ENCODE data around the gene LGALS8.
"Not testable (repeated sequence)": the region's sequence is repeated elsewhere in the genome, so short reads cannot be mapped to it uniquely, and the experiment has no call there.

LGALS8 gene

GRCh38 chr1:236543065-236543669 lies 19.4 kb downstream of the LGALS8 start:
- no peak for DNase-seq

DNA sequence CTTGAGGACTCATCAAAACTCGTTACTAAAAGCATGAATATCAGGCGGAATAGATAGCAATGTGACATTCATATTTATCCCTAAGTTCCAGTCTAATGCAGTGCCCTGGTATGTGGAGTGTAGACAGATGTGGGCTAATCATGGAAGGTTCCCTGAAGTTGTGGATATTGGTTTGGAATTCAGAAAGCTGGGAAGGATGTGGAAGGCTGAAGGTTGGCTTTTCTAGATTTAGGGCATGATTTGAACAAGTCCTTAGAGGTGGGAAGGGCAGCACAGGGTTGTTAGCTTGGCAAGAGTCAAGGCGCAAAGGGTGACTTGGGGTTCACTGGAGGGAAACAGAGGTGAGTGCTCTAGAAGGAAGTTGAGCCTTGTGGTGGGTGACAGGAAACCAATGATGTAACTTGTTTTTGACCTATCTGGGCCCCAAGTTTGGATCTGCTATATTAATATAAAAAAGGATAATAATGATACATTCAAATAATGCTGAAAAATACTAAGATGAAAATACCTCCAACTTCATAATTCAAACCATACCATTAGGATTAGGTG lies 21.9 kb downstream of the LGALS8 start:
- DNase-seq: no peak

DNA sequence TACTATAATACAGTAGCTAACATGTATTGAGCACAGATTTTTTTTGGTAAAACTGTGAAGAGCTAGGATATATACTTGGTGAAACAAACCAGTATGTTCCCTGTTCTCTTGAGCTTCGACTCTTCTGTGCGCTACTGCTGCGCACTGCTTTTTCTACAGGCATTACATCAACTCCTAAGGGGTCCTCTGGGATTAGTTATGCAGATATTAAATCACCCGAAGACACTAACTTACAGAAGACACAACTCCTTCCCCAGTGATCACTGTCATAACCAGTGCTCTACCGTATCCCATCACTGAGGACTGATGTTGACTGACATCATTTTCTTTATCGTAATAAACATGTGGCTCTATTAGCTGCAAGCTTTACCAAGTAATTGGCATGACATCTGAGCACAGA lies 24.7 kb downstream of the LGALS8 start:
- DNase-seq: no peak

DNA sequence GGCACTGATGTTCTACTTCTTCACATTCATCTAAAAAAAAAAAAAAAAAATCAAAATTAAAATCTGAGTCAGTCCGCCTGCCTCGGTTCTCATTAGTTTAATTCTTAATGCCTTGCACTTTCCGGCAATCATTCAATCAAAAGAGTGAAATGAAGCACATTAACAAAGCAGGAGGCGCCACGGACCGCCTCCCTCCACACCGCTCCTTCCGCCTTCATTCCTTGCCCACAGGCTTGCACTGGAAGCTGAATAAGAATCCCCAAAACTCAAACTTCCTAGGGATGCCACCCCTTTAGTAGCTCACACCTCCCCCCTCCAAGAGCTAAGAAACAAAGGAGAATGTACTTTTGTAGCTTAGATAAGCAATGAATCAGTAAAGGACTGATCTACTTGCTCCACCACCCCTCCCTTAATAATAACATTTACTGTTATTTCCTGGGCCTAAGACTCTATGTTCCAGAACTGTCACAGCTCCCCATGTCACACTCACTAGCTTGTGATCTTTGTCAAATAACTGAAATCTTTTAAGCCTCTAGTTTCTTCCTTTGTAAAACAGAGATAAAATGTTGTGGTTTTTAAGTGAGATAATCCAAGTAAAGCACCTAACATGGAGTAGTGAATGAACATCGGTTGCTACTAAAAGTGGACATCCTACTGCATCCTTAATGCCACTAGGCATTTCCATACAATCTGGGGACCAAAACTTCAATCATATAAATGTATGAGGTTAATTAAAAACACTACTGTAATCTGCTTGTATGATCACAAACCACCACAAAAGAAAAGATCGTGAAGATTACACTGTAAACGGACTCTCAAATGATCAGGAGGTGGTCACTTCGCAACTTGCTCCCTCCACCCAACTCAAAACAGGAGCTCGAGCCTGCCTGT lies 27.4 kb downstream of the LGALS8 start:
- DNase-seq: no peak

GRCh38 chr1:236552096-236552495 lies 28.3 kb downstream of the LGALS8 start:
- DNase-seq: no peak

GRCh38 chr1:236552901-236553300 lies 29.1 kb downstream of the LGALS8 start:
- no peak for DNase-seq

GRCh38 chr1:236553370-236553769 lies 29.6 kb downstream of the LGALS8 start:
- no peak for DNase-seq

DNA sequence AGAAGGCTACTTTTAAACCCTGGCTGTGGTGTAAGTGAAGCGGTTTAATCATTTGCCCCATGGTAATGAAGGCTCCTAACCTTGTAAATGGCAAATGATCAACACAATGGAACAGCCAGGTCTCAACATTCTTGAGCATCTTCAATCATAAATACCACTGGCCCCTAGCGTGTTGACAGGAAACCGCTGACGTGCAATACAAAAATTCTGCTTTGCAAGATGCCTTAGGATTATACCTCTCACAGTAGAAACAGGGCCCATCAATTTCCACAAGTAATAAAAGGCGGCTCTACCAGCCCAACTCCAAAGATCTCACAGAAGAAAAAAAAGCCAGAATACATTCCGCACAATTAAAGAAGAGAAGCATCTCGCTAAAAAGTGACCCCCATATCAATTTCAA lies 32.8 kb downstream of the LGALS8 start:
- DNase-seq: no peak

- no peak for DNase-seq
Observed at GRCh38 chr1:236558081-236558480, 34.3 kb downstream of the LGALS8 start.

DNA sequence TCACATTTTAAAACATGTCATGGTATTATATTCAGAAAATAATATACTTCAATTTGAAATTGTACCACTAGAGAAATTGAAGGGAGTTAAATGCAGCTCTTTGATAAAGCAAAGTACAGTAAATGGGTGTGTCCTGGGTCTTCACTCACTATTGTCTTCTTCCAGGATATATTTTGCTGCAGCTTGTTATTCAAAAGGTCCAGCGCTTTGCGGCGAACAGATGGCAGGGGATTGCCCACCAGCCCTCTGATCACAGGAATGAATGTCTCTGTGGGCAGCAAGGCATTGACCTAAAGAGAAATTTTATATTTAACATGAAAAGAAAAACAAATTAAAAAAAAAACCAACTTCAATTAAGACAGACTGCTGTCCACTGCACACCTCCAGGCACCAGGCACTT lies 35.1 kb downstream of the LGALS8 start:
- DNase-seq: no peak

- no peak for DNase-seq
Observed at GRCh38 chr1:236560213-236560771, 36.5 kb downstream of the LGALS8 start.

GRCh38 chr1:236561976-236562375 lies 38.2 kb downstream of the LGALS8 start:
- no peak for DNase-seq

DNA sequence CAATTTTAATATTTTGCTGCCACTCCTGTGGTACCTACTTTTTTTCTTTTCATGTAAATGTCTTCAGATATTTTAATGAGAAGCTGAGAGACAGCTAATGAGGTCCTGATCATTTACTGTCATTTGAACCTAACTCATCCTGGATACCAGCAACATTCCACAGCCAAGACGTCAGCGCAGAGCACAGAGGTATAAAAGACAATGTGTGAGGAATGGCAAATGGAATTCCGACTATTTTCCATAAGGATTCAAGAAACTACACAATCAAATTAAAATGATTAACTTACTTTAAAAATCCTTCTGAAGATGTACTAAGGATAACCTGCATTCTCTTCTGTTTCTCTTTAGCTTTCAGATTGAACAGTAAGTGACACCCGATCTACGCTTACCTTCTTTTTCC lies 41.7 kb downstream of the LGALS8 start:
- no peak for DNase-seq

- no peak for DNase-seq
Observed at GRCh38 chr1:236568285-236568894, 44.6 kb downstream of the LGALS8 start.

GRCh38 chr1:236575523-236575922 lies 51.7 kb downstream of the LGALS8 start:
- DNase-seq: no peak

- no peak for DNase-seq
Observed at GRCh38 chr1:236576004-236576403, 52.2 kb downstream of the LGALS8 start.

DNA sequence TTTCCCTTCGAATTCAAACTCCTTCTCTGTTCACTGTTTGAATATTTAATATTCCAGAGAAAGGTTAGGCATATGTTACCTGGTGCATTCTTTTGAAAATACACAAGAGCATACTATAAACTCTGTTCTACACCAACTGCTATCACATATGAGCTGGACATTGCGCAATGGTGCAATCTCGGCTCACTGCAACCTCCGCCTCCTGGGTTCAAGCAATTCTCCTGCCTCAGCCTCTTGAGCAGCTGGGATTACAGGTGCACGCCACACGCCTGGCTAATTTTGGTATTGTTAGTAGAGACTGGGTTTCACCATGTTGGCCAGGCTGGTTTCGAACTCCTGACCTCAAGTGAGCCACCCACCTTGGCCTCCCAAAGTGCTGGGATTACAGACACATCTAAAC lies 53.3 kb downstream of the LGALS8 start:
- not testable (repeated sequence) for DNase-seq

GRCh38 chr1:236578661-236579060 lies 54.9 kb downstream of the LGALS8 start:
- DNase-seq: no peak

DNA sequence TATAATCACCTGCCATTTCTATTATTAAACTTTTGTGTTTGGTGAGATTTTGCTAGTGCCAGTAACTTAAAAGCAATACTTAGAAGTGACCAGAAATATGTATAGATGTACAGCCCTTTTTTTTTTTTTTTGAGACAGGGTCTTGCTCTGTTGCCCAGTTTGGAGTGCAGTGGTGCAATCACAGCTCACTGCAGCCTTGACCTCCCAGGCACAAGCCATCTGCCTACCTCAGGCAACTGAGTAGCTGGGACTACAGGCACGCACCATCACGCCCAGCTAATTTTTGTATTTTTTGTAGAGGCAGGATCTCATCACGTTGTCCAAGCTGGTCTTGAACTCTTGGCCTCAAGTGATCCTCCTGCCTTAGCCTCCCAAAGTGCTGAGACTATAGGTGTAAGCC lies 56.6 kb downstream of the LGALS8 start:
- not testable (repeated sequence) for DNase-seq

- no peak for DNase-seq
Observed at GRCh38 chr1:236581528-236581927, 57.7 kb downstream of the LGALS8 start.

DNA sequence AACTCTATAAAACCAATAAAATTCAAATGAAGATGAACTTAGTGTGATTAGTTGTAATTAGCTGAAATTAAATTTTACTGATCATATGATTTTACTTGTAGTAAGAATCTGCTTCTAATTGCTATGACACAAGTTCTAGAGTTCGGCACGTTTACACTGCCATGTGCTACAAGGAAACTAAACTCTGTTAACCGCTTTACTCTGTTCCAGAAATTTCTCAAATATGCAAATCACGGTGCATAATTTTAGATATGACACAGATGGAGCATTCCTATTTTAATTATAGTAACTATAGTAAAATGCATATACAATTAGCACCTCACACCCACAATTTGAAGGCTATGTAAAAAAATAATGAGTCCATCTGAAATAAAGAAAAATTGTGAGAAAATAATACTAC lies 65.7 kb downstream of the LGALS8 start:
- no peak for DNase-seq

- no peak for DNase-seq
Observed at GRCh38 chr1:236590553-236591150, 66.9 kb downstream of the LGALS8 start.

DNA sequence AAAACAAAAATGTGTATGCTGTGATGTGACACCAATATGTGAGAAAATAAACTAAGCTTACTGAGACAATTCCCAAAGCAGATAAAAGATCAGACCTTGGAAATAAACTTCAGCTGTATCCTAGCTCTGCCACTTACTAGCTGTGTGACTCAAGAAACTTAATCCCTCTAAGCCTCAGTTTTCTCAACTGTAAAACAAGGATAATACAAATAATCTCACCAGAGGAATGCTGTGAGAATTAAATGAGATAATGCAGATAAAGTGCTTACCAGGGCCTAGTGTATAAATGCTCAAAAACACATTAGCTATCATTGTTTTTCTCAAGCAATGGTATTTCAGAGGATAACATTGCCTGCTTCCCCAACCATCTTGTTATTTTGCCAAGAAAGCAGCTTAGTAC lies 78.4 kb downstream of the LGALS8 start:
- no peak for DNase-seq
